IMR-90 (cell line): ENCODE results near the gene ALKBH5. TPM values are rescaled to one million over a fixed set of nuclear protein-coding genes. Genes with fewer than 3 reads are reported as not detected.

Experiments used
- ATAC-seq: fragments of 200-7000 bp; cut with Tn5 transposase; 2 replicates; pipeline ENCODE4 v1.9.1; 2020; ENCODE audit warnings: low read depth, mild to moderate bottlenecking, moderate library complexity
- BruUV-seq: library from RNA; stranded (reverse); fragments of 400-500 nt; replicated peaks from 2 replicates; lab custom pipeline; 2021; lab: Mats Ljungman, UMichigan
- CTCF ChIA-PET: fragments of 300-600 bp; formaldehyde crosslinking; extraction: SDS; loops from one replicate; lab custom pipeline; 2021; ENCODE audit warnings: antibody characterized with exemption; lab: Yijun Ruan, JAX
- POLR2A ChIA-PET: fragments of 300-600 bp; sonication (Branson Sonifier 250); formaldehyde crosslinking; loops from one replicate; lab custom pipeline; 2022; ENCODE audit warnings: antibody characterized with exemption; ENCODE audit not compliant: unreplicated experiment; lab: Charles Lee
- DNase-seq: peaks from one replicate; pipeline ENCODE4 v3.0.0; 2013
- H2AFZ ChIP-seq: replicated peaks from 2 replicates; pipeline ENCODE3; 2013; ENCODE audit warnings: low read length, mild to moderate bottlenecking; ENCODE audit not compliant: poor library complexity
- H2AK5ac ChIP-seq: 2 replicates; pipeline ENCODE4 v1.6.1; 2013; ENCODE audit warnings: low read depth, low read length, inconsistent platforms
- H2AK9ac ChIP-seq: replicated peaks from 2 replicates; pipeline ENCODE3; 2013; ENCODE audit warnings: mild to moderate bottlenecking, low read depth, low read length, moderate library complexity; ENCODE audit not compliant: poor library complexity
- H2BK120ac ChIP-seq: 2 replicates; pipeline ENCODE4 v1.6.1; 2013; ENCODE audit warnings: low read depth, low read length, inconsistent platforms
- H2BK15ac ChIP-seq: 3 replicates; pipeline ENCODE4 v1.6.1; 2013; ENCODE audit warnings: low read depth, low read length, inconsistent platforms
- H2BK20ac ChIP-seq: 2 replicates; pipeline ENCODE4 v1.6.1; 2013; ENCODE audit warnings: low read depth, mild to moderate bottlenecking, inconsistent platforms, low read length, moderate library complexity
- H2BK5ac ChIP-seq: 2 replicates; pipeline ENCODE4 v1.6.1; 2013; ENCODE audit warnings: mild to moderate bottlenecking, low read depth, low read length, inconsistent platforms; ENCODE audit not compliant: poor library complexity, severe bottlenecking
- H3K14ac ChIP-seq: replicated peaks from 2 replicates; pipeline ENCODE4 v1.6.1; 2013; ENCODE audit warnings: low read depth, low read length, inconsistent platforms
- H3K18ac ChIP-seq: 2 replicates; pipeline ENCODE4 v1.6.1; 2013; ENCODE audit warnings: low read depth, low read length, control low read depth
- H3K23ac ChIP-seq: 2 replicates; pipeline ENCODE4 v1.6.1; 2013; ENCODE audit warnings: low read depth, low read length, inconsistent platforms
- H3K27ac ChIP-seq: 2 replicates; pipeline ENCODE4 v1.5.1; 2013; ENCODE audit warnings: mild to moderate bottlenecking, control low read depth, low read length; ENCODE audit not compliant: insufficient read depth
- H3K27me3 ChIP-seq: 2 replicates; pipeline ENCODE4 v1.6.1; 2013; ENCODE audit warnings: low read length; ENCODE audit not compliant: control insufficient read depth, insufficient read depth
- H3K36me3 ChIP-seq: 2 replicates; pipeline ENCODE4 v1.6.1; 2013; ENCODE audit warnings: low read length, mixed read lengths; ENCODE audit not compliant: control insufficient read depth, insufficient read depth
- H3K4ac ChIP-seq: 2 replicates; pipeline ENCODE4 v1.6.1; 2013; ENCODE audit warnings: low read depth, low read length, inconsistent platforms
- H3K4me1 ChIP-seq: 2 replicates; pipeline ENCODE4 v1.6.1; 2013; ENCODE audit warnings: low read length, mixed read lengths; ENCODE audit not compliant: control insufficient read depth, insufficient read depth
- H3K4me2 ChIP-seq: 2 replicates; pipeline ENCODE4 v1.6.1; 2013; ENCODE audit warnings: low read depth, mild to moderate bottlenecking, control low read depth, low read length, moderate library complexity
- H3K4me3 ChIP-seq: 2 replicates; pipeline ENCODE4 v1.5.1; 2013; ENCODE audit warnings: low read depth, mild to moderate bottlenecking, control low read depth, low read length, moderate library complexity; ENCODE audit not compliant: insufficient read depth
- H3K56ac ChIP-seq: 2 replicates; pipeline ENCODE4 v1.6.1; 2013; ENCODE audit warnings: low read length, inconsistent platforms; ENCODE audit not compliant: insufficient read depth; ENCODE audit errors: extremely low read depth
- H3K79me1 ChIP-seq, 2 experiments: 2 replicates each; pipeline ENCODE4 v1.6.1; 2013; ENCODE audit warnings: low read length in 2 of 2, inconsistent platforms in 1 of 2, low read depth in 1 of 2
- H3K9ac ChIP-seq: 2 replicates; pipeline ENCODE4 v1.6.1; 2013; ENCODE audit warnings: low read depth, low read length, control low read depth
- H3K9me1 ChIP-seq: 2 replicates; pipeline ENCODE4 v1.6.1; 2013; ENCODE audit warnings: low read length, inconsistent platforms; ENCODE audit not compliant: insufficient read depth
- H3K9me3 ChIP-seq: 2 replicates; pipeline ENCODE4 v1.6.1; 2013; ENCODE audit warnings: low read length; ENCODE audit not compliant: control insufficient read depth, insufficient read depth
- H4K20me1 ChIP-seq: 2 replicates; pipeline ENCODE4 v1.6.1; 2013; ENCODE audit warnings: low read length, inconsistent platforms; ENCODE audit not compliant: insufficient read depth
- H4K5ac ChIP-seq: 2 replicates; pipeline ENCODE4 v1.6.1; 2013; ENCODE audit warnings: mild to moderate bottlenecking, low read depth, low read length, control low read depth
- H4K8ac ChIP-seq, 2 experiments: 2 replicates each; pipeline ENCODE4 v1.6.1; 2013; ENCODE audit warnings: low read depth in 2 of 2, low read length in 2 of 2, control low read depth in 1 of 2, inconsistent platforms in 1 of 2
- H4K91ac ChIP-seq: 2 replicates; pipeline ENCODE4 v1.6.1; 2013; ENCODE audit warnings: low read depth, low read length, inconsistent platforms; ENCODE audit not compliant: insufficient read depth
- BHLHE40 ChIP-seq: fragments of 150-350 bp; IDR thresholded peaks from 2 replicates; pipeline ENCODE4 v1.6.1; 2016; ENCODE audit warnings: mild to moderate bottlenecking, low read depth, low read length
- CEBPB ChIP-seq: IDR thresholded peaks from 2 replicates; pipeline ENCODE4 v1.6.1; 2012; ENCODE audit warnings: low read depth, low read length, improper control_type of control experiment
- CHD1 ChIP-seq: IDR thresholded peaks from 2 replicates; pipeline ENCODE4 v1.6.1; 2012; ENCODE audit warnings: low read depth, low read length, improper control_type of control experiment
- MXI1 ChIP-seq: IDR thresholded peaks from 2 replicates; pipeline ENCODE4 v1.6.1; 2012; ENCODE audit warnings: low read depth, mild to moderate bottlenecking, low read length, moderate library complexity, borderline replicate concordance
- NFE2L2 ChIP-seq: fragments of 150-350 bp; IDR thresholded peaks from 2 replicates; pipeline ENCODE4 v1.6.1; 2016; ENCODE audit warnings: low read depth, mild to moderate bottlenecking, low read length
- POLR2A ChIP-seq: IDR thresholded peaks from 2 replicates; pipeline ENCODE4 v1.6.1; 2012; ENCODE audit warnings: mild to moderate bottlenecking, low read depth, low read length
- RAD21 ChIP-seq: IDR thresholded peaks from 2 replicates; pipeline ENCODE4 v1.6.1; 2012; ENCODE audit warnings: low read length, improper control_type of control experiment
- RFX5 ChIP-seq: IDR thresholded peaks from 2 replicates; pipeline ENCODE4 v1.8.0; 2012; ENCODE audit warnings: low read depth, mild to moderate bottlenecking, low read length, moderate library complexity
- SMC3 ChIP-seq: fragments of 150-350 bp; IDR thresholded peaks from 2 replicates; pipeline ENCODE4 v1.6.1; 2016; ENCODE audit warnings: low read depth, mild to moderate bottlenecking, antibody characterized with exemption, low read length, moderate library complexity
- WGBS, 2 experiments: methylation state at CpG; one replicate each; pipeline versions ENCODE4 v1.1.5 to v1.1.7; 2013; ENCODE audit warnings: missing lambda C conversion rate in 2 of 2; ENCODE audit not compliant: insufficient read length in 1 of 2; ENCODE audit errors: extremely low coverage in 2 of 2; 5-methylcytosine and 5-hydroxymethylcytosine counted together
- dilution Hi-C: fragments of 300-500 bp; cut with HindIII; formaldehyde crosslinking; loops from one replicate; pipeline ENCODE4 v1.14.3; 2018; ENCODE audit warnings: low sequenced_read_pairs; ENCODE audit not compliant: unreplicated experiment
- in situ Hi-C: fragments of 300-500 bp; cut with MboI; formaldehyde crosslinking; loops from 3 replicates; pipeline ENCODE4 v1.14.3; 2019; ENCODE audit warnings: low sequenced_read_pairs, inconsistent platforms, mixed read lengths
- intact Hi-C: fragments of 100-400 bp; cut with micrococcal nuclease; formaldehyde crosslinking; loops from 2 replicates; pipeline ENCODE4 v1.10.0; 2022
- polyA plus RNA-seq, 3 experiments: library from polyadenylated mRNA; depleted of rRNA; stranded (reverse); fragments of >200 nt; gene quantifications; 2 replicates each; pipeline ENCODE4 v1.2.3, GENCODE V29; 2012; ENCODE audit warnings: low replicate concordance in 1 of 3
- total RNA-seq: library from RNA; depleted of rRNA; stranded (reverse); fragments of >200 nt; gene quantifications from 2 replicates; pipeline ENCODE4 v1.2.3, GENCODE V29; 2012
- TF ChIP-seq, protein P1 (sequence below): fragments of 150-350 bp; IDR thresholded peaks from 2 replicates; pipeline ENCODE4 v1.6.1; 2017; ENCODE audit warnings: mild to moderate bottlenecking, antibody characterized with exemption, low read length, low read depth

ALKBH5 gene
- total and polyA plus RNA-seq, 2 of the 4 experiments (the other 2 are of a cell fraction): 57.6 to 79.6 TPM

GRCh38 chr17:18184143-18185031 is 759 bp downstream of the ALKBH5 start:
- Histone ChIP-seq H3K36me3 (peaks cover 17% of the 10 kb centered on the region), H3K27ac (peak overlapping the region; percentile 75), H2BK5ac (peak overlapping the region; percentile 65), H3K4me2 (peak overlapping the region; percentile 89), H2BK20ac (no peak overlapping the region), H3K9ac (peak overlapping the region; percentile 92), H3K4ac (peak overlapping the region; percentile 70), H2BK120ac (no peak overlapping the region), H3K4me3 (peak overlapping the region; percentile 51), H3K14ac (peak overlapping the region; percentile 78), H3K56ac (peak overlapping the region; percentile 14; the same call in 1 of the 2 replicates), H4K91ac (peak overlapping the region; percentile 5; the same call in 1 of the 2 replicates), H3K27me3 (no peaks in the 10 kb centered on the region), H2AFZ (peak overlapping the region; percentile 97), H4K5ac (peak overlapping the region; percentile 19; the same call in 1 of the 2 replicates), H2BK15ac (no peak overlapping the region), H4K8ac (peak overlapping the region in 1 of 2 experiments; percentile 79; a peak in 2 of 4 replicates), H3K18ac (no peak overlapping the region; the same call in 1 of the 2 replicates), H3K79me1 (peaks cover 7 to 53% of the 10 kb centered on the region in 2 experiments; a peak in 3 of 4 replicates), H2AK5ac (peak overlapping the region; percentile 59), H4K20me1 (peaks cover 51% of the 10 kb centered on the region), H3K9me3 (no peaks in the 10 kb centered on the region), H2AK9ac (peak overlapping the region; percentile 94), H3K9me1 (peaks cover 32% of the 10 kb centered on the region), H3K23ac (peak overlapping the region; percentile 79), H3K4me1 (peaks cover 27% of the 10 kb centered on the region)
- in situ Hi-C loops: no loop called here
- peak; percentile 4 for ATAC-seq
- CTCF ChIA-PET: interaction anchor here (1.8 kb wide), 1 partner anchor 8 kb away, joined by 4 read pairs; no protein-coding TSS in a partner anchor
- 1% methylated on average over 80 of the region's 92 CpGs; no CpG with 5 or more reads in 1 of the 2 experiments for whole genome bisulfite sequencing, 2 experiments
- POLR2A ChIA-PET: interaction anchor here (0.6 to 1.1 kb wide), 2 partner anchors 21 to 40 kb away, joined by 3 to 12 read pairs; no protein-coding TSS in a partner anchor
- intact Hi-C loops: loop anchor here (5.0 kb wide), 1 partner anchor 87 kb away; no protein-coding TSS in a partner anchor
- peak; percentile 55 for DNase-seq
- BruUV-seq: TSS peak; percentile 81
- dilution Hi-C loops: no loop called here
- TF ChIP-seq CEBPB (no peak), MXI1 (peak; percentile 70; the same call in 1 of the 2 replicates), BHLHE40 (peak; percentile 20; the same call in 1 of the 2 replicates), RAD21 (no peak), CHD1 (peak; percentile 92; the same call in 1 of the 2 replicates), NFE2L2 (no peak), RFX5 (no peak), SMC3 (no peak), POLR2A (peak; percentile 54)
- TF ChIP-seq, protein P1, sequence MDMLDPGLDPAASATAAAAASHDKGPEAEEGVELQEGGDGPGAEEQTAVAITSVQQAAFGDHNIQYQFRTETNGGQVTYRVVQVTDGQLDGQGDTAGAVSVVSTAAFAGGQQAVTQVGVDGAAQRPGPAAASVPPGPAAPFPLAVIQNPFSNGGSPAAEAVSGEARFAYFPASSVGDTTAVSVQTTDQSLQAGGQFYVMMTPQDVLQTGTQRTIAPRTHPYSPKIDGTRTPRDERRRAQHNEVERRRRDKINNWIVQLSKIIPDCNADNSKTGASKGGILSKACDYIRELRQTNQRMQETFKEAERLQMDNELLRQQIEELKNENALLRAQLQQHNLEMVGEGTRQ: no peak; the same call in 1 of the 2 replicates
